ENCODE results near the gene MYO5B.

Gene MYO5B

GRCh38 chr18:49913221-49913620 lies 281.7 kb downstream of the MYO5B start:
- H3K27ac ChIP-seq (ENCODE audit: low read length): no peak overlapping the region
- H3K9me2 ChIP-seq (replicated peaks; ENCODE audit: insufficient read depth, low read length): no peaks in the 10 kb centered on the region
- H3K9ac ChIP-seq (ENCODE audit: low read length): no peak overlapping the region
- no peaks in the 10 kb centered on the region for H3K9me3 ChIP-seq (replicated peaks; ENCODE audit: insufficient read depth, low read length)
- no peak overlapping the region for H3K4me2 ChIP-seq (ENCODE audit: low read depth, low read length)
- H2AFZ ChIP-seq (ENCODE audit: low read length): no peak overlapping the region
- no peaks in the 10 kb centered on the region for H3K27me3 ChIP-seq (replicated peaks; ENCODE audit: insufficient read depth, low read length)
- H4K20me1 ChIP-seq (ENCODE audit: insufficient read depth, low read length): no peaks in the 10 kb centered on the region
- no peak for TF ChIP-seq CTCF (IDR thresholded peaks at IDR 0.05; ENCODE audit: low read length)
- TF ChIP-seq EZH2phosphoT487 (IDR thresholded peaks at IDR 0.05; ENCODE audit: low read length): no peak
- no peak for TF ChIP-seq EZH2 (optimal IDR thresholded peaks at IDR 0.05; ENCODE audit: low read depth, low read length)
- no peak overlapping the region for H3K4me3 ChIP-seq (ENCODE audit: low read length)
- H3K36me3 ChIP-seq (replicated peaks; ENCODE audit: insufficient read depth, low read length): no peaks in the 10 kb centered on the region
- DNase-seq: no peak
- no peaks in the 10 kb centered on the region for H3K79me2 ChIP-seq (ENCODE audit: low read length)
- H3K4me1 ChIP-seq (ENCODE audit: low read length): no peaks in the 10 kb centered on the region
- no peaks in the 10 kb centered on the region for H3F3A ChIP-seq (ENCODE audit: insufficient read depth, low read length)

- Histone ChIP-seq H3K36me3 (replicated peaks; ENCODE audit: insufficient read depth, low read length) (no peaks in the 10 kb centered on the region), H3K27ac (ENCODE audit: low read length) (no peak overlapping the region), H3K4me3 (ENCODE audit: low read length) (no peak overlapping the region), H3K79me2 (ENCODE audit: low read length) (no peaks in the 10 kb centered on the region), H3K4me1 (ENCODE audit: low read length) (no peaks in the 10 kb centered on the region), H3K27me3 (replicated peaks; ENCODE audit: insufficient read depth, low read length) (no peaks in the 10 kb centered on the region), H3K9me3 (replicated peaks; ENCODE audit: insufficient read depth, low read length) (no peaks in the 10 kb centered on the region), H3F3A (ENCODE audit: insufficient read depth, low read length) (no peaks in the 10 kb centered on the region), H2AFZ (ENCODE audit: low read length) (no peak overlapping the region), H4K20me1 (ENCODE audit: insufficient read depth, low read length) (no peaks in the 10 kb centered on the region), H3K9me2 (replicated peaks; ENCODE audit: insufficient read depth, low read length) (no peaks in the 10 kb centered on the region), H3K4me2 (ENCODE audit: low read depth, low read length) (no peak overlapping the region), H3K9ac (ENCODE audit: low read length) (no peak overlapping the region)
- DNase-seq: no peak
- no peak for TF ChIP-seq EZH2phosphoT487 (IDR thresholded peaks at IDR 0.05; ENCODE audit: low read length)
- TF ChIP-seq CTCF (IDR thresholded peaks at IDR 0.05; ENCODE audit: low read length): no peak
- no peak for TF ChIP-seq EZH2 (optimal IDR thresholded peaks at IDR 0.05; ENCODE audit: low read depth, low read length)
Observed at GRCh38 chr18:49911427-49911826, 283.5 kb downstream of the MYO5B start.

GRCh38 chr18:49910986-49911385 lies 284.0 kb downstream of the MYO5B start:
- H3K9me3 ChIP-seq (replicated peaks; ENCODE audit: insufficient read depth, low read length): no peaks in the 10 kb centered on the region
- no peaks in the 10 kb centered on the region for H3F3A ChIP-seq (ENCODE audit: insufficient read depth, low read length)
- DNase-seq: no peak
- H3K4me2 ChIP-seq (ENCODE audit: low read depth, low read length): no peak overlapping the region
- no peak overlapping the region for H2AFZ ChIP-seq (ENCODE audit: low read length)
- TF ChIP-seq EZH2phosphoT487 (IDR thresholded peaks at IDR 0.05; ENCODE audit: low read length): no peak
- TF ChIP-seq EZH2 (optimal IDR thresholded peaks at IDR 0.05; ENCODE audit: low read depth, low read length): no peak
- no peak for TF ChIP-seq CTCF (IDR thresholded peaks at IDR 0.05; ENCODE audit: low read length)
- no peaks in the 10 kb centered on the region for H3K4me1 ChIP-seq (ENCODE audit: low read length)
- no peaks in the 10 kb centered on the region for H3K36me3 ChIP-seq (replicated peaks; ENCODE audit: insufficient read depth, low read length)
- H3K9ac ChIP-seq (ENCODE audit: low read length): no peak overlapping the region
- no peaks in the 10 kb centered on the region for H3K27me3 ChIP-seq (replicated peaks; ENCODE audit: insufficient read depth, low read length)
- no peaks in the 10 kb centered on the region for H3K9me2 ChIP-seq (replicated peaks; ENCODE audit: insufficient read depth, low read length)
- no peaks in the 10 kb centered on the region for H3K79me2 ChIP-seq (ENCODE audit: low read length)
- no peak overlapping the region for H3K27ac ChIP-seq (ENCODE audit: low read length)
- no peak overlapping the region for H3K4me3 ChIP-seq (ENCODE audit: low read length)
- H4K20me1 ChIP-seq (ENCODE audit: insufficient read depth, low read length): no peaks in the 10 kb centered on the region
